Measurements from ENCODE around the gene NUP50.
"Not testable (repeated sequence)": the region's sequence is repeated elsewhere in the genome, so short reads cannot be mapped to it uniquely, and the experiment has no call there.

The NUP50 gene

GRCh38 chr22:45162531-45162930 is 1.2 kb upstream of the NUP50 start:
- no peak for DNase-seq

GRCh38 chr22:45163099-45163450 is 650 bp upstream of the NUP50 start:
- DNase-seq, result no peak

GRCh38 chr22:45164270-45165088 is 754 bp downstream of the NUP50 start:
- peak; percentile 57 for DNase-seq

GRCh38 chr22:45166932-45167331 is 3.2 kb downstream of the NUP50 start:
- no peak for DNase-seq

- peak; percentile 35 for DNase-seq
Measured at GRCh38 chr22:45169591-45170466, 6.1 kb downstream of the NUP50 start.

- no peak for DNase-seq
Measured at GRCh38 chr22:45171830-45172229, 8.1 kb downstream of the NUP50 start.

GRCh38 chr22:45172881-45173585 is 9.3 kb downstream of the NUP50 start:
- no peak for DNase-seq

- DNase-seq, result peak; percentile 43
Measured at GRCh38 chr22:45179276-45180049, 15.7 kb downstream of the NUP50 start.

GRCh38 chr22:45180146-45180679 is 16.5 kb downstream of the NUP50 start:
- no peak for DNase-seq

- DNase-seq, result no peak
Measured at GRCh38 chr22:45181240-45181639, 17.5 kb downstream of the NUP50 start.

GRCh38 chr22:45181766-45182165 is 18.0 kb downstream of the NUP50 start:
- no peak for DNase-seq

GRCh38 chr22:45183974-45184373 is 20.2 kb downstream of the NUP50 start:
- DNase-seq, result no peak

GRCh38 chr22:45185718-45186514 is 22.2 kb downstream of the NUP50 start:
- DNase-seq, result no peak

- no peak for DNase-seq
Measured at GRCh38 chr22:45187891-45188290, 24.2 kb downstream of the NUP50 start.

- no peak for DNase-seq
Measured at GRCh38 chr22:45188779-45189178, 25.1 kb downstream of the NUP50 start.

- DNase-seq, result no peak
Measured at GRCh38 chr22:45190202-45190872, 26.6 kb downstream of the NUP50 start.

- DNase-seq, result not testable (repeated sequence)
Measured at GRCh38 chr22:45191746-45192145, 28.0 kb downstream of the NUP50 start.

- no peak for DNase-seq
Measured at GRCh38 chr22:45192701-45193187, 29.0 kb downstream of the NUP50 start.

- no peak for DNase-seq
Measured at GRCh38 chr22:45194686-45195085, 31.0 kb downstream of the NUP50 start.

GRCh38 chr22:45195616-45196015 is 31.9 kb downstream of the NUP50 start:
- no peak for DNase-seq

- DNase-seq, result no peak
Measured at GRCh38 chr22:45196308-45196707, 32.6 kb downstream of the NUP50 start.
